Stimulated activated CD8-positive, alpha-beta memory T cell treated with anti-CD3 and anti-CD28 coated beads, Interleukin-15, amount 100 ng/mL, for 48 hours (primary cell): Measurements from ENCODE around the gene RPS6KA2.
"Not testable (repeated sequence)": the region's sequence is repeated elsewhere in the genome, so short reads cannot be mapped to it uniquely, and the experiment has no call there.

Source experiments
- DNase-seq, 2 donors: peaks; one replicate each; pipeline ENCODE4 v3.0.0-alpha.2; 2020; ENCODE audit warnings: low read depth in 2 of 2

Gene RPS6KA2

DNA sequence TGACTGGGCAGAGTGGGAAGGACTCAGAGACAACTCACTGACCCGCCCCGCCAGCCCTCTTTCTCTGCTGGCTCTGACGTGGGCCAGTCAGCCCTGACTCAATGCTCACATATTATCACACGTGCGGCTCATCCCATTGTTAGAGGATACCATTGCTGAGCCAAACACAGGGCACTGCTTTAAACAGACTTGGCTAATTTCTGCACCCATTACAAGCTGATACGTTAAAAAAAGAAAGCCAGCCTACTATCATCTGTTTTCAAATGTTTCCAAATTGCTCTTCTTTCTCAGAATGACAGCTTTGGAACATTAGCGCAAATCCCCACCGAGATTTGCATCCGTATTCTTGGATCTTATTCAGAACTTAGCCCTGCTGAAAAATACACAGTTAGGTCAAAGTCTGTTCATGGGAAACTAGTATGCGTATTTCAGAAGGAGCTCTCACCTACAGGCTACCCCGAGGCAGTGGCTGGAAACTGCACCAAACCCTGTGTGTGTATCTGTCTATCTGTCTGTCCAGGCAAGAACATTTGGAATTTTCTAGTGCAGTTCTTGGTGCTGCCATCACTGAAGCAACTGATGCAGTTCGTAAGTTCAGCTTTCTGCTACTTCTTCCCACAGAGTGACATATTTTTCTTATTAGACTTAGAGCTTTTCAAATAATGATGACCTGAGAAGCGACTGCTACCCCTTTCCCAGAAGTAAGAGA is 73.3 kb downstream of the RPS6KA2 start:
- no peak for DNase-seq

DNA sequence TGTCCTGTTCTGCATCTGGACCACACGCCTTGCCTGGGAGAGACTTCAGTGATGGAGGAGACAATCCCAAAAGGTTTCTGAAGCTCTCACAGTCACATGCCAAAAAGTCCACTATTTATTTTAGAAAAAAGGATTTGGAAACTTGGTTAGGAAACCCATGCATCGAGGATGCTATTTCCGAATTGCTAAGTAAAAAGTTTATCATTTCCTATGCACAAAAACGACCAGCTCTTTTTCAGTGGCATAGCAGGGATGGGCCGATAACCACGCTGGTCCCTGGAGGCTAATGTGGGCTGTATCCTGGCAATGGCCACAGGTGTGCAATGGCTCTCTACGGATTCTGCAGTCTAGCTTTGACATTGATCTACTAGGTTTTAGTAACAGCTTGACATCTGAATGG is 74.5 kb downstream of the RPS6KA2 start:
- no peak for DNase-seq

DNA sequence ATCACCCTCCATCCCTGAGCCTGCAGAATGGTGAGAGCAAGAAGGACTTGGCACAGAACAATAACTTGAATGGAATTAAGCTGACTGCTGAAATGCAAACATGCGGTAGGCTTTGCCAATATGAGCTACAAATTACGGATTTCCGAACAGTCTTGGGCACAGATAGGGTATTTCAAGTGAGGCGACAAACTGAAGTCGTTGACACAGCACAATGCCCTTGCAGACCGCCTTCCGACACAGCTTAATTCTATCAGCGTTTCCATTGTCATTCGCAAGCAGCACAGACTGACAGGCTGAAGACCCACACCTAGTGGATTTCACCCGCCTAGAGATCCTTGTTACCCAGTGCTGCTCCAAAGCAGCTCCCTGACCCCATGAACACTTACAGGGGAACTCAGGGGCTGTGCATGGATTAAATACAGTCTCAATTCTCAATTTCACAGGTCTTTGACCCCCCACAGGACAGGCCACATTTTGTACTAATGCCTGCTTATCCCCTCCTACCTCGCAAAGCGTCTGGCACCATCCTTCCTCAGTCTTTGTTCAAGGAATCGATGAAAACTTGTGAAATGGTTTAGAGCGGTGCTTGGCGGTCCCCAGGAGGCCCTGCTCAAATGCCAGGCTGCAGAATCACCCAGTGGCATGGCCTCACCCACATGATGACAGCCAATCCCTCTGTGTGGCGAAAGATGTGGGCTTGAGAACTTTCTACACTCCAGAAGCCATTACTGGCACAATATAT is 75.1 kb downstream of the RPS6KA2 start:
- no peak for DNase-seq

DNA sequence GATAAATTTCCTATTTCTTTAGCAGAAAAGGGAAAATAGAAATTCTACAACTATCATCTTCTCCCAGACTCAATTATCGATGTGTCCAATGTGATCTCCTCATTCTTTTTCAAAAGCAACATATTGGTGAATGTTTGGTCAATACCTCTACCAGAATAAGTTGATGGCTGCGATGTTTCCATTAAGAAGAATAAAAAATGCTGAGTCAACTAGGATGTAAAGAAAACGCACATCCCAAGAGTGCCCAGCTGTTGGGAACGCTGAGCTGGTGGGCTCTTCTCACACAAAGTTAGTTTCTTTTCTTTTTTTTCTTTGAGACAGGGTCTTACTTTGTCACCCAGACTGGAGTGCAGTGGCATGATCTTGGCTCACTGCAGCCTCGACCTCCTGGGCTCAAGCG is 80.4 kb downstream of the RPS6KA2 start:
- DNase-seq, result no peak

DNA sequence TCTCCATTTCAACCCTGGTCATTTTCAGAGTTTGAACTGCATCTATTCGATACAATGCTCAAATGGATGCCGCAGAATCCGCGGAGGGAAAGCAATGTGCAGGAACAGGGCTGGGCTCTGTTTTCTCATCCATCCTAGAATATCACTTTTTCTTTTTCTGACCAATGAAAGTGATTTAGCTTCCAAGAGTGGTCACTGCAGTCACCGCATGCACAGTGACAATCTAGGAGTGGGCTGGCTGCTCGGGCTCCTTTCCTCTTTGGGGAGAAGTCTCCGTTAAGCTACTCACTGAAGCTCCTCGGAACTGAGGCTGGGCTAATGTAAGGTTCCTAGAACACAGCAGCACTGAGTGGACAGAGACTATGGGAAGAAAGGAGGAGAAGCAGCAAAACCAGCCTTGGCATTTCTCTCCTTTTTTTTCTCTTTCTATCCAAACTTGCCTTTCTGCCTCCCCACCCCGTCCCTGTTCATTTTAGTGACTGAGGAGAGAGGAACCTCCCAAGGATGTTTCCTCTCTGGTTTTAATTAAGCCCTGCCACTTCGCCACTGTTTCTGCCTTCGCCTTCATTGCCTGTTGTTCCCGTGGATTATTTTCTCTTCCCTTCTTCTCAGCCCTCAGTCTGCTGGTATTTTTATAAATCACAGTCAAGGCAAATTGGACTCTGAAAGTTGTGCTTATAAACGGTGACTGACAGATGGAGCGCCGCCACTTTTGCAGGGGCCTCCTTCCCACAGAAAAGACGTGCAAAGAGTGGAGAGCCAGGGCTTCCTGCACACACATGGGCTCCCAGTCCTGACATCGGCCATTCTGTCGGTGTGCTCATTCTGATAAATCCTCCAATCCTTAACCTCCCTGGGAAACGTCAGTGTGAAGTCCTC is 81.7 kb downstream of the RPS6KA2 start:
- no peak for DNase-seq

DNA sequence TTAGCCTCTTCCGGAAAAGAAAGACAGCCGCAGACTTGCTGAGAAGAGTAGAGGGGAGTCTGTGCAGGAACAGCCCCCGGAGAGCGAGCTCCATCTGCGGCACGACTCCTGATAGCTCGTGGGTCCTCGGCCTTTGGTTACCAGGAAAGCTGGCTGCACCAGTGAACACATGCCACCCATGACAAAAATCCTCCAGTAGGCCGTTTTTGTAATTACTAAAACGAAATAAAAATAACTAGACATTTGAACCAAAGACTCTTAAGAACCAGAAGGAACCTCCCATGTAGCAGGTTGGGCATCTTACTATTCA is 82.8 kb downstream of the RPS6KA2 start:
- DNase-seq, result no peak

DNA sequence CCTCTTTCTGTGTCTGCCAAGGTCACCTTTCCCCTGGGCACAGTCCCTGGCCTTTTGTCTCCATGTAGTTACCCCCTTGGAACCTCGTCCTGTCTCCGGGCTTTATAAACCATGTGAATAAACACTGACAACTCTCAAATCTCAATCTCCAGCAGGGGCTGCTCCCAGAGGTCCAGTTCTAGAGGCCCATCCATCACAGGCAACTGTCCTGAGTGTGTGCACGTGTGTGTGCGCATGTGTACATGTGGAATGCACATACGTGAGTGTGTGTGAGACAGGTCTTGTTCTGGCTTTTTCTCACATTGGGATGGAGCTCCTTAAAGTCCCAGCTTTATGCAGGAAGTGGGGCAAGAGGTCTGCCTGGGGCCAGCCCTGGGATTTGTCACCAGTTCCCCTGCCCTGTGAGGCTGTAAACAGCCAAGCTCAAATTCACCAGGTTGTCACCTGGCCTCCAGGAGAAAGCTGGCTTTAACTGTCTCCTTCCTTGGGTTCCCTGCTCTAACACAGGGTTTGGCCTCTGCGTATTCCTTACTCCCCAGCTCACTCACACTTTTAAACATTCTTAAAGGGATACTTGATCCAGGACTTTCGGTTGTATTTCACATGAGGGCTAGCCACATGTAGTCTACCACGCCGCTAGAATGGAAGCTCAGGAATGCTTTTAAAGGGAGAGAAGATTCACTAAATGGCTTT is 83.3 kb downstream of the RPS6KA2 start:
- no peak for DNase-seq

DNA sequence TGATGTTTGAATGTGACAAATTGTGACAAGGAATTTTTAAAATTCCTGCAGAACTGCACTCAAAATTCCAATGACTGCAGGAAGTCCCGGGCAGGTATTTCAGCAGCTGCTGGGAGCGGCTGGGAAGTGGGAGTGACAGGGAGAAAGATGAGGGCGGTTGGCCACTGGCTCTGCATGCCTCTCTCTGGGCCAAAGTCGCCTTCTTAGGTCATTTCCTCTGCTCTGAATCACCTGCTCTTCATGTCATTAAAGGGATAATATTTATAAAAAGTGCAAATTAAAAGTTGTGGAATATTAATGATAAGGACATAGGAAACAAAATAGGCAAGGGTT is 84.5 kb downstream of the RPS6KA2 start:
- DNase-seq, result no peak

DNA sequence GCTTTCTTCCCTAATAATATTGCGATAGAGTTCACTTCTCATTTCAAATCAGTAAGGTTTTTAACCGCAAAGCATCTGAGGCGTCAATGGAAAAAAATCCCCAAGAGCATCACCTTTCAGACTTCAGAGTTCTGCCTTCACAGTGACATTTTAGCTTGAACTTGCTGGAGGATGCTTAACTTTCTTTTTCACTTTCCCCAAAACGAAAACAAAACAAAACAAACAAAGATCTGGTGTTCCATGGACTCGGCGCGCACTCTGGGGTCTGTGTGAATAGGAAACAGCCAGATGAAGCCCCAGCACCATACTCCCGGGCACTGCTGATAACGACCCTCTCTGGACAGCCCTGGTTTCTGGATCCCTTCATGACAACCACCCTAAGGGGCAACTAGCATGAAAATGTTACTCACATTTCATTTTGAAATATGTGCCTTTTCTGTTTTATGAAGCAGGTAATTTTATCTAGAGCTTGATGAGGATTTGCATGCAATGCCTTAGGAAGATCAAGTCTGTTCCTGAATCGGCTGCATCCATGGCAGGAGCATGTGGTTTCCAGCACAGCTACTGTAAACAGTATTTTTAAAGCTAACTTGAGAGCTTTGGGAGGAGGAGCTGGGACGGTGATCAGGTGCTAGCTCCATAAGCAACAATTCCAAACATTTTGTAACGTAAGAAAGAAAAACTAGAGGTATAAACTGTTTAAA is 85.0 kb downstream of the RPS6KA2 start:
- DNase-seq, result no peak

DNA sequence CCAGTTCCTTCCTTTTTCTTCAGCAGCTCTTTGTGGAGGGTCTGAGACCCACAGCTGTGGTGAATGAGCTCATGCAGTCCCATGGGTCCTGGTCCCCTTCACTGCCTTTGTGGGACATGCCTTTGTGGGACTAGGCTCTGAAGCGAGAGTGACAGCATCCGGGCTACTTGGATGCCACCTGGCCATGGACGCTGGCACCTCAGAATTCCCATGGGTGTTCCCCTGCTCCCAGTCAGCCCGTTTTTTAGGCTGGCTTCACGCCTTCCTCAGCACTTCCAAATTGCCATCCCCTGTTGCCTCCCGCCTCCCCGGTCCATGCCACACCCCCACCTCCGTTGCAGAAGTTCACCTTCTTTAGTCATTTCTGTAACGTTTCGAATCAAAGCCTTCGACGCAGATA is 85.7 kb downstream of the RPS6KA2 start:
- DNase-seq, result no peak

DNA sequence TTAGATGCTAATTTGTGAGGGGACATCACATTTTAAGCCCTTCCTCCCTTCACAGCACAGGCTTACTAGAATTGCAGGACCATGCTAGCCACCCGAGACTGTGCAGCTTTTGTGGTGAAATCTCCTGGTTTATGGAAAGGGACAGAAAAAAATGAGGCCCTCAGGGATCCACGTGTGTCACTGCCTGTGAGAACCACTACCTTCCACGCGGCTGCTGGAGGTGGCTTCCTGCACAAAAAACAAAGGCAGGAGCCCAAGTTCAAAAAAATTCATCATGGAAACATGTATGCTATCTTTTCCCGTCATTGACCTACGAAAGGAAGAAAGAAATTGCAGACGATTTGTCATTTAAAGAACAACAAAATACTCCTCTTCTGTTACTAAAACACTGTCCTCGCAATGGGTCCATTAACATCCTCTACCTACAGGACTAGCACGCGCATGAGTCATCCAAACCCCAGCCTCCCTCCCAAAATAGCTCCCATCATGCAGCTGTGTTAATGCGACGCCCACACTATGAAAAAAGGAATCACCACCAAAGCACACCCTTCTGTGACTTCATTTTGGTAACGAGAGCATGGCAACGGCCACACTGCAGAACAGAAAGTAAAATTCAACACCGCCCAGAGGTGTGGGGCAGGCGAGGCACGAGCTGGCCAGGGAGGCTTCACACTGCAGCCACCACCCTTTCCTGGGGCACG is 86.3 kb downstream of the RPS6KA2 start:
- peak; percentile 45 to 51 for DNase-seq

DNA sequence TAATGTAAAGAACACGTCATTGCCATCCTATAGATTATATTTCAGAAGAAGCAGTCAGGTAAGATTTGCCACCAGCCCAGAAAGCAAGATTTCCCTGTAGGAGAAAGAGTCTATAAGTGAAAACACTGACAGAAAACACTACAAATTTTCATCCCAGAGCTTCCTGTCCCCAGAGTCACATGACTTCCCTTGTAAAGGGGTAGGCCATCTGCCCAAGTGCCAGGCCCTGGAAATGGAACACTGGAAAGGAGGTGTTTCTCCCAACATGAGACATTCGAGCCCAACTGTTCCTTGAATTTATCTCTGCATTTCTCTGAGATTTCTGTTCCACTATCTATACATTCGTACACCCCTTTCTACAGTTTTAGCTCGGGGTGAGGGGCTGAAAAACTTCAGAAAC is 87.5 kb downstream of the RPS6KA2 start:
- no peak for DNase-seq

DNA sequence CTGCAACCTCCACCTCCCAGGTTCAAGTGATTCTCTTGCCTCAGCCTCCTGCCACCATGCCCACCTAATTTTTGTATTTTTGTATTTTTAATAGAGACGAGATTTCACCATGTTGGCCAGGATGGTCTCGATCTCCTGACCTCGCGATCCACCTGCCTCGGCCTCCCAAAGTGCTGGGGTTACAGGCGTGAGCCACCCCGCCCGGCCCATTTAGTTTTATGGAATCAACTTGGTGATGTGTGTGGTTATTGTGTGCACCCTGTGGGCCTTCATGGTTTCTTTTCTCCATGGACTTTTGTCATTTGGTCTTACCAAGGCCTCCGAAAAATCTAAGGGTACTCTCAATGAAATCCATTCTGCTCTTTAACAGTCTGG is 88.1 kb downstream of the RPS6KA2 start:
- not testable (repeated sequence) for DNase-seq

DNA sequence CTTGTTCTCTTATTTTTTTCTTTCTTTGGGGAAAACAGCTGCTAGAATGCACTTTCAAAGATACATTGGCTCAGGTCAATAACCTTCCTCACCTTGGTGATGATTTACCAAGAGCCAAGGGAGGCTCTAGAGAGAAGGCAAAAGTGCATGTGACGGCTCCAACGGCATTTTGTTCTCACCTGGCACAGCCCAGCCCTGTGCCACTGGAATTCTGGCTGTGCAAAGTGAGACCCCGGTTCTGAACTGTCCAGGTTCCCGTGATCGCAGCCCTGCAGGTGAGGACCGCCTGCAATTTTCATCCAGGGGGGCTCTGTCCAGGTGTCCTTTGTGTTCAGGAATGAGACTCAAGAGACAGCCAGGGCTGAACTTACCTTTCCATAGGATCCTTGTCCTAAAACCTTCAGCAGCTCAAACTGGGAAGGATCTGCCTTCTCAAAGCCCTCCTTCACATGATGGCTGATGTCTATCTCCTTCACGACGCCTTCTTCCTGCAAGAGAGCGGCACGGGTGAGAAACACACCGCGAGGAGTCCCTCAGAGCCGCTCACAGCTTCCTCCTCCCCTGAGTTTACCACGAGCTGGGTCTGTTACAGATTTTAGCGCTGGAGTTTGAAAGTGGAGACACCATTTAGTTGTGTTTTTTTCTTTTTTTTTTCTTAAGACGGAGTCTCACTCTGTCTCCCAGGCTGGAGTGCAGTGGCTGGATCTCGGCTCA is 88.6 kb downstream of the RPS6KA2 start:
- no peak for DNase-seq

DNA sequence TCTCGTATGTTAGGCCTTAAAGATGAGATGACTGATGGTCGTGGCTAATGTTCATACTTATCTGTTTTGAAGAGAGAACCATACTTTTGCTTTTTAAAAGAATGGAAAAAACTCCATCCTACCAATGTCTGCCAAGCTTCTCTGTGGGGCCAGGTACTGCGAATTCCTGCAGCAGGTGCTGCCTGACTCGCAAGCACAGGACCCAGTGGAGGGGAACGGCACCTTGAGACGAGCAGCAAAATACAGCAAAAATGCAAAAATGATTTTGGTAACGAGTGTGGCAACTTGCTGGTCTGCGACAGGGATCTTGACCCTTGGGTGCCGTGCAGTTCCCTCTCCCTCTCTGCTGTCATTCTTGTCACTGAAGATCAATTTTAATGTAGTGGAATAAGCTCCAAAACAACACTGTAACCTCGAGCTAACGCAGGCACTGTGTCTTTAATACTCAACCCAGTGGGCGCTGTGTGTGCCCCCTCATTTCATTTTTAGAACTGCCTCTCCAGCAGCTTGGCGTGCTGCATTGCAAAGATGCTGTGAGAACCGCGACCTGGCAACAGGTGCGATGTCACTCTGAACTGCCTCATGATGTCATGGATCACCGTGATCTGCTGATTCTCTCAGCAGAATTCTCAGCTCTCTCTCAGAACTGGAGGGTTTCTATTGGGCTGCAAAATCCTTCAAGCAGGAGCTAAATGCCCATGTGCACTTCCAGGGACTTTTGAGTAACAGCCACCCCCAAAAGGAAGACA is 92.2 kb downstream of the RPS6KA2 start:
- no peak for DNase-seq

DNA sequence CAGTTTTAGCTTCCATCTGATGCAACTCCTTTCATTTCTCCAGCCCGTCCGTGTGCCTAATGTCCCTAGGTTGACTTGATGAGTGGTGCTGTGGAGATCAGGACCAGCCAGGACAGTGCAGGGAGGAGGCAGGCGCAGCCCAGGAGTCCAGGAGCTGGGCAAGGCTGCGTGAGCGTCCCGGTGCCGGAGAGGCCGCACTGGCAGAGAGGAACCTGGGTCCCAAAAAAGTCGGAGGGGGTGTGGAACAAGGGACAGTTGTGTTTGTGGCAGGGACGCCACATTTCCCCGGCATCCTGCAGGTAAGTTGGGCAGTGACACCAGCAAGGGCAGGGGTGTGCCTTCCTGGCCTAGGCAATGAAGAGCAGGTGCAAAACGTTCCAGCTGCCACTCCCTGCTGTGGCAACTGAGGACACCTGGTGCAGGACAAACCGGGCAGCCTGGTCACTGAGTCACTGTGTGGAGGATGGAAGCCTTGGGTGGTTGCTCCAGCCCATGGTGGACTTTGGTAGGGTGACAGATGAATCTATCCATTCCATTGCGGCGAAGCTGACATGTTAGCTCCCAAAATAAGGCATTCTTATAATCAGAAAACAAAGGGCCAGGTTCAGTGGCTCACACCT is 93.7 kb downstream of the RPS6KA2 start:
- DNase-seq, result no peak

DNA sequence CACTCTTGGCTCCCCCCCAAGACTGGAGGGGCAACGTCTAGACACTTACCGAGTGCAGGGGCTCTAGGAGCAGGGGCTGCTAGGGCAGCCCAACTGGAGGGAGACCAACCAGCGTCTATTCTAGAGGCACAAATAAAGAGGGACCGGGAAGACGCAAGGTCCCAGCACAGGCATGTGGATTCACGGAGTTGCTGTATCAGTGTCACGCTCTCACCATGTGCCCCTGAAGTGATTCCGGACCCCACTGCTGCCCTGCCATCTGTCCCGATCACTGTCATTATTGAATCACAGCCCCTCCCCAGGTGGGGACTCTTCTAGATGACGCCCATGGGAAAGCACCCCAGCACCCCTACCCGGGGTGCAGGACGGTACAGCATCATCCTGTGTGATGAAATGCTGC is 94.7 kb downstream of the RPS6KA2 start:
- no peak for DNase-seq

DNA sequence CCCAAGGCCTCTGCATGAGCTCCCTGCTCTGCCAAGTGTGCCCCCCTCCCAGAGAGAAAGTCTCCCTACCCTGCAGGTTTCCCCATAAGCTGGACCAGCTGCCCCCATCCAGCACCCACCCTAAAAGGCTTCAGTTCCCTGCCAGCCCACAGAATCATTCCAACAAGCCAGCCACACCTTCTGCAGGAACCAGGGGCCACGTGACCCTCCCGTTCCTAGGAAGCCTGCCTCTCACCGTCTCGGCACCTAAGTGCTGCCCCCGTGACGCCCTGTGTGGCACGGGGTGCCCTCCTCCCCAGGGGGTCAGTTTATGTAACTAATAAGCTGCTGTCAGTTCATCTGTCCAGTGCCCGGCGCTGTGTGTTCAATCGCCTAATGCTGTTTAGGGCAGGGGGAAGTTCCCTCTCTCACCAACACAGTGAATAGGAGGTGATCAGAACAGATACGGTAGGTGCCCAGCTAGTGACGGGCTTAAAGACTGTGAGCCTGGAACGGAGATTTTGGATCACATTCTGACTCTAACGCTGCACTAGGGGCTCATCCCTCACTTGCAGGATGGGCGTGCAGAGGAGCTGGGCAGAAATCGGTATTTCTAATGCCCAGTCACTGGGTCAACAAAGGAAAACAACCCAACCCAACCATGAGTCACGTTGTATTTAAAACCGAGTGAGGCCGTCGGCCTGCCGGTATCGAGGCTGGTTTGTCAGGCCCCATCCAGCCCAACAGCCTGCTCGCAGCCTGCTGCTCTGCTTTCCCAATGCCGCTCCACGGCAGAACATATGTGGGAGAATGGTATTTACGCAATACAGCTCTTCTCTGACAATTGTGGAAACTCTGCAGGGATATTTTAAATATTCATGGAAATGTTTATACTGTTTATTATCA is 96.6 kb downstream of the RPS6KA2 start:
- no peak for DNase-seq
